Measurements from ENCODE around the gene TTYH3. TPM values are rescaled to one million over a fixed set of nuclear protein-coding genes. Genes with fewer than 3 reads are reported as not detected.

TTYH3 gene
- total and polyA plus RNA-seq, 2 of the 13 experiments (the other 11 are each of a cell fraction or from before 2014, with no cell fraction given), result 26.3 to 50.0 TPM

DNA sequence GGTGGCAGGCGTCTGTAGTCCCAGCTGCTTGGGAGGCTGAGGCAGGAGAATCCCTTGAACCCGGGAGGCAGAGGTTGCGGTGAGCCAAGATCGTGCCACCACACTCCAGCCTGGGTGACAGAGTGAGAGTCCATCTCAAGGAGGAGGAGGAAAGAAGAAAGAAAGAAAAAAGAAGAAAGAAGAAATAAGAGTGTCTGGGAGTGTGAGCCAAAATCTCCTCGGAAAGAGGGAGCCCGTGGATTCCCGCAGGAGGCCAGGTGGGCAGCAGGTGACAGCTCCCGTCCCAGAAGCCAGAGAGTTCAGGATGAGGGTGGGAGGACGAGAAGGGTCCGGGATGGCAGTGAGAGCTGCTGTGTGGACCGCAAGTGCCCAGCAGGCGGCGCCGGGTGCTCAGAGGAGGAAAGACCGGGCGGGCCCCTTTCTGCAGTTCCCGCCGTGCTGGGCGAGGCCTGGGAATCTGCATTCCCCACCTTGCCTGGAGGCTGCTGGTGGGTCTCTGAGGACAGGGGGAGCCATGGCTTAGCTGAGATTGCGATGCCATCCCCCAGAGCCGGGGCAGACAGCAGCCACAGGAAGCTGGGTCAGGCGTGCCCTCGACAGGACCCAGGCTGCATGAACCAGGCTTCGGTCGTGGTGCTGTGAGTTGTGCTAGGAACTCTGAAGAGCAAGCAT lies 39.1 kb downstream of the TTYH3 start (continued):
- TF ChIP-seq PHF21A (CRISPR knock-in tag; IDR thresholded peaks at IDR 0.05) (no peak), EED (CRISPR knock-in tag; IDR thresholded peaks at IDR 0.05) (no peak), KLF15 (CRISPR knock-in tag; IDR thresholded peaks at IDR 0.05; ENCODE audit: borderline replicate concordance) (no peak), GLI4 (CRISPR knock-in tag; IDR thresholded peaks at IDR 0.05; ENCODE audit: borderline replicate concordance) (no peak), HNF4A (CRISPR knock-in tag; IDR thresholded peaks at IDR 0.05) (no peak), ZZZ3 (CRISPR knock-in tag; IDR thresholded peaks at IDR 0.05; ENCODE audit: borderline replicate concordance) (no peak), FOXK2 (IDR thresholded peaks at IDR 0.05) (no peak), NFE2L2 (IDR thresholded peaks at IDR 0.05; ENCODE audit: low read length) (no peak), GATA4 (IDR thresholded peaks at IDR 0.05; ENCODE audit: borderline replicate concordance, low read depth) (no peak), ZNF782 (CRISPR knock-in tag; IDR thresholded peaks at IDR 0.05; ENCODE audit: borderline replicate concordance) (no peak), SKI (IDR thresholded peaks at IDR 0.05; ENCODE audit: partially characterized antibody) (no peak), ZNF768 (CRISPR knock-in tag; IDR thresholded peaks at IDR 0.05) (peak; percentile 53; the same call in 1 of the 2 replicates), ZNF33A (CRISPR knock-in tag; IDR thresholded peaks at IDR 0.05; ENCODE audit: borderline replicate concordance) (no peak), ZFYVE20 (CRISPR knock-in tag; IDR thresholded peaks at IDR 0.05; ENCODE audit: borderline replicate concordance, low read depth) (no peak), ZNF7 (CRISPR knock-in tag; IDR thresholded peaks at IDR 0.05) (no peak), STAG1 (CRISPR knock-in tag; IDR thresholded peaks at IDR 0.05) (peak; percentile 90), MAFF (IDR thresholded peaks at IDR 0.05; ENCODE audit: low read depth, low read length) (no peak), SIX4 (CRISPR knock-in tag; IDR thresholded peaks at IDR 0.05) (no peak), RBM39 (IDR thresholded peaks at IDR 0.05; ENCODE audit: low read depth, low read length, poor library complexity, severe bottlenecking) (peak; percentile 56)
- TF ChIP-seq, protein P1, sequence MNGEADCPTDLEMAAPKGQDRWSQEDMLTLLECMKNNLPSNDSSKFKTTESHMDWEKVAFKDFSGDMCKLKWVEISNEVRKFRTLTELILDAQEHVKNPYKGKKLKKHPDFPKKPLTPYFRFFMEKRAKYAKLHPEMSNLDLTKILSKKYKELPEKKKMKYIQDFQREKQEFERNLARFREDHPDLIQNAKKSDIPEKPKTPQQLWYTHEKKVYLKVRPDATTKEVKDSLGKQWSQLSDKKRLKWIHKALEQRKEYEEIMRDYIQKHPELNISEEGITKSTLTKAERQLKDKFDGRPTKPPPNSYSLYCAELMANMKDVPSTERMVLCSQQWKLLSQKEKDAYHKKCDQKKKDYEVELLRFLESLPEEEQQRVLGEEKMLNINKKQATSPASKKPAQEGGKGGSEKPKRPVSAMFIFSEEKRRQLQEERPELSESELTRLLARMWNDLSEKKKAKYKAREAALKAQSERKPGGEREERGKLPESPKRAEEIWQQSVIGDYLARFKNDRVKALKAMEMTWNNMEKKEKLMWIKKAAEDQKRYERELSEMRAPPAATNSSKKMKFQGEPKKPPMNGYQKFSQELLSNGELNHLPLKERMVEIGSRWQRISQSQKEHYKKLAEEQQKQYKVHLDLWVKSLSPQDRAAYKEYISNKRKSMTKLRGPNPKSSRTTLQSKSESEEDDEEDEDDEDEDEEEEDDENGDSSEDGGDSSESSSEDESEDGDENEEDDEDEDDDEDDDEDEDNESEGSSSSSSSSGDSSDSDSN (CRISPR knock-in tag; IDR thresholded peaks at IDR 0.05), result peak; percentile 36; the same call in 1 of the 2 replicates
- TF ChIP-seq, protein P2, sequence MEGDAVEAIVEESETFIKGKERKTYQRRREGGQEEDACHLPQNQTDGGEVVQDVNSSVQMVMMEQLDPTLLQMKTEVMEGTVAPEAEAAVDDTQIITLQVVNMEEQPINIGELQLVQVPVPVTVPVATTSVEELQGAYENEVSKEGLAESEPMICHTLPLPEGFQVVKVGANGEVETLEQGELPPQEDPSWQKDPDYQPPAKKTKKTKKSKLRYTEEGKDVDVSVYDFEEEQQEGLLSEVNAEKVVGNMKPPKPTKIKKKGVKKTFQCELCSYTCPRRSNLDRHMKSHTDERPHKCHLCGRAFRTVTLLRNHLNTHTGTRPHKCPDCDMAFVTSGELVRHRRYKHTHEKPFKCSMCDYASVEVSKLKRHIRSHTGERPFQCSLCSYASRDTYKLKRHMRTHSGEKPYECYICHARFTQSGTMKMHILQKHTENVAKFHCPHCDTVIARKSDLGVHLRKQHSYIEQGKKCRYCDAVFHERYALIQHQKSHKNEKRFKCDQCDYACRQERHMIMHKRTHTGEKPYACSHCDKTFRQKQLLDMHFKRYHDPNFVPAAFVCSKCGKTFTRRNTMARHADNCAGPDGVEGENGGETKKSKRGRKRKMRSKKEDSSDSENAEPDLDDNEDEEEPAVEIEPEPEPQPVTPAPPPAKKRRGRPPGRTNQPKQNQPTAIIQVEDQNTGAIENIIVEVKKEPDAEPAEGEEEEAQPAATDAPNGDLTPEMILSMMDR (CRISPR knock-in tag; IDR thresholded peaks at IDR 0.05), result peak; percentile 95
- TF ChIP-seq, protein P3, sequence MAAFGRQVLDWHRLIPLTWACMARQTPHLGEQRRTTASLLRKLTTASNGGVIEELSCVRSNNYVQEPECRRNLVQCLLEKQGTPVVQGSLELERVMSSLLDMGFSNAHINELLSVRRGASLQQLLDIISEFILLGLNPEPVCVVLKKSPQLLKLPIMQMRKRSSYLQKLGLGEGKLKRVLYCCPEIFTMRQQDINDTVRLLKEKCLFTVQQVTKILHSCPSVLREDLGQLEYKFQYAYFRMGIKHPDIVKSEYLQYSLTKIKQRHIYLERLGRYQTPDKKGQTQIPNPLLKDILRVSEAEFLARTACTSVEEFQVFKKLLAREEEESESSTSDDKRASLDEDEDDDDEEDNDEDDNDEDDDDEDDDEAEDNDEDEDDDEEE (CRISPR knock-in tag; IDR thresholded peaks at IDR 0.05), result no peak
- TF ChIP-seq, protein P4, sequence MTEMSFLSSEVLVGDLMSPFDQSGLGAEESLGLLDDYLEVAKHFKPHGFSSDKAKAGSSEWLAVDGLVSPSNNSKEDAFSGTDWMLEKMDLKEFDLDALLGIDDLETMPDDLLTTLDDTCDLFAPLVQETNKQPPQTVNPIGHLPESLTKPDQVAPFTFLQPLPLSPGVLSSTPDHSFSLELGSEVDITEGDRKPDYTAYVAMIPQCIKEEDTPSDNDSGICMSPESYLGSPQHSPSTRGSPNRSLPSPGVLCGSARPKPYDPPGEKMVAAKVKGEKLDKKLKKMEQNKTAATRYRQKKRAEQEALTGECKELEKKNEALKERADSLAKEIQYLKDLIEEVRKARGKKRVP (CRISPR knock-in tag; IDR thresholded peaks at IDR 0.05), result no peak
- TF ChIP-seq, protein P5, sequence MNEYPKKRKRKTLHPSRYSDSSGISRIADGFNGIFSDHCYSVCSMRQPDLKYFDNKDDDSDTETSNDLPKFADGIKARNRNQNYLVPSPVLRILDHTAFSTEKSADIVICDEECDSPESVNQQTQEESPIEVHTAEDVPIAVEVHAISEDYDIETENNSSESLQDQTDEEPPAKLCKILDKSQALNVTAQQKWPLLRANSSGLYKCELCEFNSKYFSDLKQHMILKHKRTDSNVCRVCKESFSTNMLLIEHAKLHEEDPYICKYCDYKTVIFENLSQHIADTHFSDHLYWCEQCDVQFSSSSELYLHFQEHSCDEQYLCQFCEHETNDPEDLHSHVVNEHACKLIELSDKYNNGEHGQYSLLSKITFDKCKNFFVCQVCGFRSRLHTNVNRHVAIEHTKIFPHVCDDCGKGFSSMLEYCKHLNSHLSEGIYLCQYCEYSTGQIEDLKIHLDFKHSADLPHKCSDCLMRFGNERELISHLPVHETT (CRISPR knock-in tag; conservative IDR thresholded peaks at IDR 0.05), result no peak

All from HepG2 (cell line).